Parathyroid adenoma (tissue), 2 donors: ENCODE measurements around the gene MAP3K3.

ENCODE experiments used
- H2AFZ ChIP-seq: fragments of 300-600 bp; sonication (generic); one replicate; pipeline ENCODE4 v1.7.0; 2017; ENCODE audit warnings: antibody characterized with exemption, mild to moderate bottlenecking
- H3K27ac ChIP-seq: fragments of 300-600 bp; sonication (generic); one replicate; pipeline ENCODE4 v1.7.0; 2017
- H3K27me3 ChIP-seq: fragments of 300-600 bp; sonication (generic); one replicate; pipeline ENCODE4 v1.7.0; 2017; ENCODE audit warnings: low read length; ENCODE audit not compliant: control insufficient read depth, insufficient read depth
- H3K36me3 ChIP-seq: fragments of 300-600 bp; sonication (generic); one replicate; pipeline ENCODE4 v1.7.0; 2017; ENCODE audit warnings: low read length; ENCODE audit not compliant: control insufficient read depth, insufficient read depth
- H3K4me1 ChIP-seq: fragments of 300-600 bp; sonication (generic); one replicate; pipeline ENCODE4 v1.7.0; 2017; ENCODE audit warnings: control low read depth
- H3K4me2 ChIP-seq: fragments of 300-600 bp; sonication (generic); one replicate; pipeline ENCODE4 v1.7.0; 2017; ENCODE audit warnings: low read length
- H3K4me3 ChIP-seq: fragments of 300-600 bp; sonication (generic); one replicate; pipeline ENCODE4 v1.7.0; 2017; ENCODE audit warnings: low read depth, low read length
- H3K79me2 ChIP-seq: fragments of 300-600 bp; sonication (generic); one replicate; pipeline ENCODE4 v1.7.0; 2017; ENCODE audit warnings: control low read depth
- H3K9ac ChIP-seq: fragments of 300-600 bp; sonication (generic); one replicate; pipeline ENCODE4 v1.7.0; 2017; ENCODE audit warnings: mild to moderate bottlenecking
- H3K9me3 ChIP-seq: fragments of 300-600 bp; sonication (generic); one replicate; pipeline ENCODE4 v1.7.0; 2017; ENCODE audit warnings: low read length; ENCODE audit not compliant: control insufficient read depth
- TF ChIP-seq, protein P1 (sequence below): fragments of 300-600 bp; sonication (generic); IDR thresholded peaks from one replicate; pipeline ENCODE4 v1.7.0; 2017; ENCODE audit warnings: antibody characterized with exemption, mild to moderate bottlenecking
- donor health status: primary hyperparathyroidism.

MAP3K3 gene

DNA sequence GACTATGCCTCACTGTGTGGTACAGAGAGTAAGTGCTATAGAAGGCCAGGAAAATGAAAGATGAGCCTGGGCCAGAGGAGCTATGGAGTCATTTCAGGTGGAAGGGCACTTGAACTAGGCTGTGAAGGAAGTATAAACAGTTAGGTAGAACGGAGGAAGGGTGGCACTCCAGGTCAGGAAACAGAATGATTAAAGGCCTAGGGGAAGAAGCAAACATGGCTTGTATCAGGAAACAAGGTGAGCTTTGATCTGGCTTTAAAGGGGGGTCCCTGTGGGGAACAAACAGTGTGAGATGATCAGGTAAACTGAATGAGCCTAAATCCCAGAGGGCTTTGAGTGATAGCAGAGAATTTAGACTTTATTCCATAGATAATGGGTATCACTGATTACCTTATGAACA, 16.9 kb downstream of the MAP3K3 start:
- no peaks in the 10 kb centered on the region for H3K36me3 ChIP-seq
- no peak overlapping the region for H3K4me3 ChIP-seq
- no peak overlapping the region for H3K9ac ChIP-seq
- no peak overlapping the region for H2AFZ ChIP-seq
- TF ChIP-seq, protein P1, sequence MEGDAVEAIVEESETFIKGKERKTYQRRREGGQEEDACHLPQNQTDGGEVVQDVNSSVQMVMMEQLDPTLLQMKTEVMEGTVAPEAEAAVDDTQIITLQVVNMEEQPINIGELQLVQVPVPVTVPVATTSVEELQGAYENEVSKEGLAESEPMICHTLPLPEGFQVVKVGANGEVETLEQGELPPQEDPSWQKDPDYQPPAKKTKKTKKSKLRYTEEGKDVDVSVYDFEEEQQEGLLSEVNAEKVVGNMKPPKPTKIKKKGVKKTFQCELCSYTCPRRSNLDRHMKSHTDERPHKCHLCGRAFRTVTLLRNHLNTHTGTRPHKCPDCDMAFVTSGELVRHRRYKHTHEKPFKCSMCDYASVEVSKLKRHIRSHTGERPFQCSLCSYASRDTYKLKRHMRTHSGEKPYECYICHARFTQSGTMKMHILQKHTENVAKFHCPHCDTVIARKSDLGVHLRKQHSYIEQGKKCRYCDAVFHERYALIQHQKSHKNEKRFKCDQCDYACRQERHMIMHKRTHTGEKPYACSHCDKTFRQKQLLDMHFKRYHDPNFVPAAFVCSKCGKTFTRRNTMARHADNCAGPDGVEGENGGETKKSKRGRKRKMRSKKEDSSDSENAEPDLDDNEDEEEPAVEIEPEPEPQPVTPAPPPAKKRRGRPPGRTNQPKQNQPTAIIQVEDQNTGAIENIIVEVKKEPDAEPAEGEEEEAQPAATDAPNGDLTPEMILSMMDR: no peak
- H3K4me1 ChIP-seq: no peaks in the 10 kb centered on the region
- H3K4me2 ChIP-seq: no peak overlapping the region
- no peaks in the 10 kb centered on the region for H3K9me3 ChIP-seq
- no peaks in the 10 kb centered on the region for H3K27me3 ChIP-seq
- no peak overlapping the region for H3K27ac ChIP-seq
- peaks cover 44% of the 10 kb centered on the region for H3K79me2 ChIP-seq

DNA sequence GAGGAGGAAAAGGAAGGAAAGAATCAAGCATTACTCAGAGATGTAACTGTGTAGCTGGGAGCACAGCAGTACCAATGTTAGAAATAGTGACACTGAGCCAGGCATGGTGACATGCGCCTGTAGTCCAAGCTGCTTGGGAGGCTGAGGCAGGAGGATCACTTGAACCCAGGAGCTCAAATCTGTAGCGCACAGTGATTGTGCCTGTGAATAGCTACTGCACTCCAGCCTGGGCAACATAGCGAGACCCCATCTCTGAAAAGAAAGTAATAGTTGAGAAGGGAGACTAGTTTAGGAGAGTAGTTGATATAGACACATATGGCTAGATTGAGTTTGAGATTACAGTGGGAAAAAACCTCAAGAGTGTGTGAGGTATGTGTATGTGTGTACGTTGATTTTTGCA, 17.8 kb downstream of the MAP3K3 start:
- peaks cover 46% of the 10 kb centered on the region for H3K79me2 ChIP-seq
- H3K27me3 ChIP-seq: no peaks in the 10 kb centered on the region
- no peaks in the 10 kb centered on the region for H3K9me3 ChIP-seq
- no peak overlapping the region for H2AFZ ChIP-seq
- TF ChIP-seq, protein P1: no peak
- H3K4me1 ChIP-seq: no peaks in the 10 kb centered on the region
- no peak overlapping the region for H3K4me3 ChIP-seq
- no peaks in the 10 kb centered on the region for H3K36me3 ChIP-seq
- H3K4me2 ChIP-seq: no peak overlapping the region
- H3K27ac ChIP-seq: no peak overlapping the region
- H3K9ac ChIP-seq: no peak overlapping the region

DNA sequence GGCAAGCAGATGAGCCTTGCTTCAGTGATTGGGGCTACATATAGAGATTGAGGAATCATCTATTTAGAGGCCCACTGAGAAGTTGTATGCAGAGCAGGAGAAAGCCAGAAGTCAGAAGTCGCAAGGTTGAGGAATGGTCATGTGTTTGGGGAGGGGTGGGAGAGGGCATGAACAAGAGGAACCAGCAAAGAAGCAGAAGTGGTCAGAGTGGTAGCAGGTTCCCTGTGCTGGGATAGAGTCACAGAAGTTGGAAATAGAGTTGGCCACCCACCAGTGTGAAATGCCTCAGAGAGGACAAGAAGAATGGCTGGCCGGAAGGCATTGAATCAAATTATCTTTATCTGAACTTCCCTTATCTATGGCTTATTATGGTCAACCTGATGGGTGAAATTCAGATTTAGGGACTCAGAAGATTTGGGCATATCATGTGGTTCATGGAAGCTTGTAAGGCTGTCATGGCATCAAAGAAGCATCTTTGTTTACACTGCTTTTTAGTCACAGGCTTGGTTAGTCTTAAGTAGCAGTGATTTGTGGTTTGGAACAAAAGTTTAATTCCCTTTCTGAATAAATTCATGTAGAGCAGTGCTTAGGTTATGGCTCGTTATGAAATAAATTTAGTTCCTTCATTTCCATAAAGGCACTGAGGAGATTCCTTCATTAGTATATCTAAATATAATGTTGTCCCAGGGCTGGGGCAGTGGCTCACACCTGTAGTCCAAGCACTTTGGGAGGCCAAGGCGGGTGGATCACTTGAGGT, 19.7 kb downstream of the MAP3K3 start:
- Histone ChIP-seq H3K27ac (no peak overlapping the region), H3K9ac (no peak overlapping the region), H3K36me3 (no peaks in the 10 kb centered on the region), H3K4me1 (no peaks in the 10 kb centered on the region), H3K79me2 (peaks cover 33% of the 10 kb centered on the region), H3K4me3 (no peak overlapping the region), H3K9me3 (no peaks in the 10 kb centered on the region), H2AFZ (no peak overlapping the region), H3K4me2 (no peak overlapping the region), H3K27me3 (no peaks in the 10 kb centered on the region)
- TF ChIP-seq, protein P1: no peak

DNA sequence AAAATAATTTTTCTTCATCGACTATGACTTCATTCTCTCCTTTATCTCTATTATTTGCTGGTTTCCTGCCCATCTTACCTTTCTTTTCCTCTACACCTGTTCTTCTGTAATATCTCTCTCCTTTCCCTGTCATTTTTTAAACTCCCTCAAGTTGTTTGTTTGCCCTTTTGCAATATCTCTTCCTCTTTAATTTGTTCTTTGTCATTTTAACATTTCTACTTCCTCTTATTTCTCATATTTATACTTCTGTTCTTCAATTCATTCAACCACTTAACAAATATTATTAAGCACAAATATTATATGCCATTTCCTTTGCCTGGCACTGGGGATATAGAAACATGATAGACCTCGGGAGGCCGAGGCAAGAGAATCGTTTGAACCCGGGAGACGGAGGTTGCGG, 22.6 kb downstream of the MAP3K3 start:
- TF ChIP-seq, protein P1: no peak
- Histone ChIP-seq H3K79me2 (peaks cover 32% of the 10 kb centered on the region), H3K9ac (no peak overlapping the region), H2AFZ (no peak overlapping the region), H3K36me3 (no peaks in the 10 kb centered on the region), H3K4me1 (no peaks in the 10 kb centered on the region), H3K9me3 (no peaks in the 10 kb centered on the region), H3K27ac (no peak overlapping the region), H3K27me3 (no peaks in the 10 kb centered on the region), H3K4me2 (no peak overlapping the region), H3K4me3 (no peak overlapping the region)
